ENCODE measurements around the gene GPS1. TPM values are rescaled to one million over a fixed set of nuclear protein-coding genes. Genes with fewer than 3 reads are reported as not detected.

GPS1 gene
- total and polyA plus RNA-seq, 2 experiments from 2014 or later = 101 to 160 TPM

- H3K27me3 ChIP-seq = no peaks in the 10 kb centered on the region
- no peak overlapping the region for H3K4me3 ChIP-seq
- no peak overlapping the region for H2AFZ ChIP-seq
- no peak overlapping the region for H3K27ac ChIP-seq
- no peaks in the 10 kb centered on the region for H3K36me3 ChIP-seq (replicated peaks; ENCODE audit: insufficient read depth, low read depth)
- 95% methylated on average over 25 of the region's 55 CpGs for WGBS (ENCODE audit: low lambda C conversion rate, missing lambda C conversion rate)
- no peaks in the 10 kb centered on the region for H3K4me1 ChIP-seq (ENCODE audit: insufficient read depth)
- H4K20me1 ChIP-seq (ENCODE audit: insufficient read depth, poor library complexity, severe bottlenecking) = peaks cover 10% of the 10 kb centered on the region
- H3K79me2 ChIP-seq = no peaks in the 10 kb centered on the region
- no peak for DNase-seq (ENCODE audit: low spot score)
- TF ChIP-seq EZH2 (IDR thresholded peaks at IDR 0.05; ENCODE audit: borderline replicate concordance) (no peak), EZH2phosphoT487 (IDR thresholded peaks at IDR 0.05; ENCODE audit: low read depth, severe bottlenecking, unreplicated experiment) (no peak)
- TF ChIP-seq, protein P1, sequence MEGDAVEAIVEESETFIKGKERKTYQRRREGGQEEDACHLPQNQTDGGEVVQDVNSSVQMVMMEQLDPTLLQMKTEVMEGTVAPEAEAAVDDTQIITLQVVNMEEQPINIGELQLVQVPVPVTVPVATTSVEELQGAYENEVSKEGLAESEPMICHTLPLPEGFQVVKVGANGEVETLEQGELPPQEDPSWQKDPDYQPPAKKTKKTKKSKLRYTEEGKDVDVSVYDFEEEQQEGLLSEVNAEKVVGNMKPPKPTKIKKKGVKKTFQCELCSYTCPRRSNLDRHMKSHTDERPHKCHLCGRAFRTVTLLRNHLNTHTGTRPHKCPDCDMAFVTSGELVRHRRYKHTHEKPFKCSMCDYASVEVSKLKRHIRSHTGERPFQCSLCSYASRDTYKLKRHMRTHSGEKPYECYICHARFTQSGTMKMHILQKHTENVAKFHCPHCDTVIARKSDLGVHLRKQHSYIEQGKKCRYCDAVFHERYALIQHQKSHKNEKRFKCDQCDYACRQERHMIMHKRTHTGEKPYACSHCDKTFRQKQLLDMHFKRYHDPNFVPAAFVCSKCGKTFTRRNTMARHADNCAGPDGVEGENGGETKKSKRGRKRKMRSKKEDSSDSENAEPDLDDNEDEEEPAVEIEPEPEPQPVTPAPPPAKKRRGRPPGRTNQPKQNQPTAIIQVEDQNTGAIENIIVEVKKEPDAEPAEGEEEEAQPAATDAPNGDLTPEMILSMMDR (IDR thresholded peaks at IDR 0.05; ENCODE audit: poor library complexity) = no peak
- H3K9me3 ChIP-seq (ENCODE audit: low read depth) = no peaks in the 10 kb centered on the region
- H3K4me2 ChIP-seq = no peak overlapping the region
- H3K9me2 ChIP-seq (replicated peaks; ENCODE audit: insufficient read depth) = no peaks in the 10 kb centered on the region
These were observed 32.0 kb downstream of the GPS1 start for GRCh38 chr17:82083533-82084359.

DNA sequence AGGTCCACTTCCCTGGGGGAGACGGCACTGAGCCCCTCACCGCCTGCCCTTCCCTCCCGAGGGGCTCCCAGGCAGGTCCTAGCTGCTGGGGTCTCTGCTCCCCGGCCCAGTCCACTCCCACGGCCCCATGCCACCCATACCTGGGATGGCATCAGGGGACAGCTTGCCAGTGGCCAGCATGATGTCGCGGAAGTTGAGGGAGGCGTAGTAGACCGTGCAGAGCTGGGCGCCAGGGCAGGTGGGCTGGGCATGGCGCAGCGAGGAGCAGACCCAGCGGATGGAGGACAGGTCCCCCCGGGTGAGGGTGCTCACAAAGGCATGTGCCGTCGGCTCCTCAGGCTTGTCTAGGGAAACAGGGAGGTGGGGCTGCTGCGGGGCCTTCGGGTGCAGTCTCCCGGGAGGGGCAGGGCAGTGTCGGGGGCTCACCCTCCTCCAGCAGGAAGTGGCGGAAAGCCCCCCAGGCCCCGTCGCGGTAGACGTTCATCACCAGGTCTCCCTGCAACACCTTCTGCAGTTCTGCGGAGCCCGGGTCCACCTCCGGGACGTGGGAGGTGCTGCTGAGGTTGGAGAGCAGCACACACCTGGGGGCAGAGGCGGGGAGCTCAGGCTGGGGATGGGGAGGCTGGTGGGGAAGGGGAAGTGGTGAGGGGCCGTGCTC, 32.8 kb downstream of the GPS1 start:
- Histone ChIP-seq H3K4me1 (ENCODE audit: insufficient read depth) (no peaks in the 10 kb centered on the region), H3K4me2 (no peak overlapping the region), H3K27me3 (no peaks in the 10 kb centered on the region), H3K9me2 (replicated peaks; ENCODE audit: insufficient read depth) (no peaks in the 10 kb centered on the region), H3K9me3 (ENCODE audit: low read depth) (no peaks in the 10 kb centered on the region), H4K20me1 (ENCODE audit: insufficient read depth, poor library complexity, severe bottlenecking) (peaks cover 12% of the 10 kb centered on the region), H3K4me3 (no peak overlapping the region), H3K36me3 (replicated peaks; ENCODE audit: insufficient read depth, low read depth) (no peaks in the 10 kb centered on the region), H2AFZ (no peak overlapping the region), H3K79me2 (no peaks in the 10 kb centered on the region), H3K27ac (no peak overlapping the region)
- WGBS (ENCODE audit: low lambda C conversion rate, missing lambda C conversion rate) = 97% methylated on average over 29 of the region's 31 CpGs
- TF ChIP-seq EZH2phosphoT487 (IDR thresholded peaks at IDR 0.05; ENCODE audit: low read depth, severe bottlenecking, unreplicated experiment) = no peak
- TF ChIP-seq, protein P1 (IDR thresholded peaks at IDR 0.05; ENCODE audit: poor library complexity) = no peak
- TF ChIP-seq EZH2 (IDR thresholded peaks at IDR 0.05; ENCODE audit: borderline replicate concordance) = no peak
- DNase-seq (ENCODE audit: low spot score) = no peak

- Histone ChIP-seq H3K36me3 (replicated peaks; ENCODE audit: insufficient read depth, low read depth) (no peaks in the 10 kb centered on the region), H3K4me1 (ENCODE audit: insufficient read depth) (no peaks in the 10 kb centered on the region), H3K27ac (no peak overlapping the region), H3K4me2 (no peak overlapping the region), H3K9me3 (ENCODE audit: low read depth) (no peaks in the 10 kb centered on the region), H4K20me1 (ENCODE audit: insufficient read depth, poor library complexity, severe bottlenecking) (peaks cover 14% of the 10 kb centered on the region), H3K9me2 (replicated peaks; ENCODE audit: insufficient read depth) (no peaks in the 10 kb centered on the region), H3K79me2 (no peaks in the 10 kb centered on the region), H3K4me3 (no peak overlapping the region), H2AFZ (no peak overlapping the region), H3K27me3 (no peaks in the 10 kb centered on the region)
- TF ChIP-seq EZH2 (IDR thresholded peaks at IDR 0.05; ENCODE audit: borderline replicate concordance) = no peak
- no peak for DNase-seq (ENCODE audit: low spot score)
- 97% methylated on average over 19 of the region's 49 CpGs for WGBS (ENCODE audit: low lambda C conversion rate, missing lambda C conversion rate)
These were observed 33.5 kb downstream of the GPS1 start for GRCh38 chr17:82085031-82085861.
